Esophagus muscularis mucosa (tissue), 3 donors: ENCODE data around the gene CDH26.

Source experiments
- CTCF ChIP-seq, 3 experiments: fragments of 200-600 bp in 2 of 3; fragments of 450-650 bp in 1 of 3; sonication (generic) in 2 of 3; IDR thresholded peaks; one replicate each; pipeline ENCODE4 v1.5.1; 2017 to 2019; ENCODE audit warnings: antibody characterized with exemption in 3 of 3, mild to moderate bottlenecking in 2 of 3, moderate library complexity in 1 of 3
- POLR2A ChIP-seq: fragments of 450-650 bp; IDR thresholded peaks from one replicate; pipeline ENCODE4 v1.6.1; 2017; ENCODE audit warnings: antibody characterized with exemption, moderate library complexity, mild to moderate bottlenecking, low read depth
- POLR2AphosphoS5 ChIP-seq, 2 donors: sonication (generic); formaldehyde crosslinking; IDR thresholded peaks; one replicate each; pipeline ENCODE4 v1.6.1; 2017; ENCODE audit warnings: antibody characterized with exemption in 2 of 2

- no peak for TF ChIP-seq CTCF (IDR thresholded peaks at IDR 0.05)
- TF ChIP-seq POLR2A: no peak
- TF ChIP-seq POLR2AphosphoS5 (IDR thresholded peaks at IDR 0.05): no peak
Observed at GRCh38 chr20:60026010-60026409, 67.8 kb downstream of the CDH26 start.
